Measurements from ENCODE around the gene ADISSP. TPM values are rescaled to one million over a fixed set of nuclear protein-coding genes. Genes with fewer than 3 reads are reported as not detected.
A peak's percentile ranks its signal among the peaks of the same experiment; 100 is the strongest.

ADISSP gene
- total and polyA plus RNA-seq, 9 of the 15 experiments (the other 6 are each of a cell fraction or from before 2014, with no cell fraction given) = 1.4 to 70.6 (median 23.4) TPM

DNA sequence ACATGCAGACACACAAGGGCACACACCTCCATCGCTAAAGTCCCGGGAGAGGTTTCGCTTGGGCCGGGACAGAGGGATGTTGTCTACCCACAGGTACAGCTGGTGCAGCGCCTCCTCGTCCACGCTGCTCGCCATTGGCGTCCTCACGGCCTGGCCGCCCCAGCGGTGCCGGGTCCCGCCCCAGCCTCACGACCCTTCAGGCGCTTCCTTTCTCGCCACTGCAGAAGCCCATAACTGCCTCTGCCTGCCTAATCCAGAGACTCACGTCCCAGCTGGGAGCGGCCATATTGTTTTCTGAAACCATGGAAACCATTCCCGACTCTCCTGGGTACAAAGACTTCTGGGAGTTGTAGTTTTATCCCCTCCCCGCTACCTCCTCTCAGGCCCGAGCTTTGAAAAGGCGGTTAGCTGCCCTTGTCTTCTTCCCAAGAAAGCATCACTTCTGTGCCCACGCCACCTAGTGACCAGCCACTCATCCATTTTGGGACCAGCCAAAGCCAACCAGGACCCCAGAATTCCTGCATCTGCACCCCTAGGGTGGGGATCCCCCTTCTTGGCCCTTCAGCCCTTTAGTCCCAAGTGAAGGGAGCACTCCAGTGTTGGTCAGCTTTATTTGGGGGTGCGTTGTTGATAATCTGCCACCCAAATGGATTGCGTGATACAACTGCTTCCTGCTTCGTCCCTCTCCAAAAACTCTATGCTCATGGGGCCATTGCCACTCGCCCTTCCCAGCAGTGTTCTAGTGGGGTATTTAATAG, 13.8 kb upstream of the ADISSP start, which contains the start of gene SPEF1 (continued):
- TF ChIP-seq, protein P1, sequence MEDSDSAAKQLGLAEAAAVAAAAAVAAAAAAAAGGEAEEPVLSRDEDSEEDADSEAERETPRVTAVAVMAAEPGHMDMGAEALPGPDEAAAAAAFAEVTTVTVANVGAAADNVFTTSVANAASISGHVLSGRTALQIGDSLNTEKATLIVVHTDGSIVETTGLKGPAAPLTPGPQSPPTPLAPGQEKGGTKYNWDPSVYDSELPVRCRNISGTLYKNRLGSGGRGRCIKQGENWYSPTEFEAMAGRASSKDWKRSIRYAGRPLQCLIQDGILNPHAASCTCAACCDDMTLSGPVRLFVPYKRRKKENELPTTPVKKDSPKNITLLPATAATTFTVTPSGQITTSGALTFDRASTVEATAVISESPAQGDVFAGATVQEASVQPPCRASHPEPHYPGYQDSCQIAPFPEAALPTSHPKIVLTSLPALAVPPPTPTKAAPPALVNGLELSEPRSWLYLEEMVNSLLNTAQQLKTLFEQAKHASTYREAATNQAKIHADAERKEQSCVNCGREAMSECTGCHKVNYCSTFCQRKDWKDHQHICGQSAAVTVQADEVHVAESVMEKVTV (CRISPR knock-in tag; IDR thresholded peaks at IDR 0.05) = no peak
- no peak for TF ChIP-seq MCM7 (IDR thresholded peaks at IDR 0.05)
- TF ChIP-seq GABPB2 (CRISPR knock-in tag; conservative IDR thresholded peaks at IDR 0.05) = no peak
- TF ChIP-seq KHSRP (IDR thresholded peaks at IDR 0.05) = no peak
- no peak for TF ChIP-seq CUX1 (CRISPR knock-in tag; IDR thresholded peaks at IDR 0.05)
- no peak for TF ChIP-seq ELK1 (CRISPR knock-in tag; IDR thresholded peaks at IDR 0.05)
- no peak for TF ChIP-seq ZNF282 (CRISPR knock-in tag; IDR thresholded peaks at IDR 0.05)
- no peak for TF ChIP-seq EP400 (IDR thresholded peaks at IDR 0.05)
- TF ChIP-seq PRMT5 (CRISPR knock-in tag; IDR thresholded peaks at IDR 0.05) = no peak
- TF ChIP-seq E2F3 (CRISPR knock-in tag; IDR thresholded peaks at IDR 0.05) = no peak; the same call in 1 of the 2 replicates
- TF ChIP-seq SRSF3 (IDR thresholded peaks at IDR 0.05; ENCODE audit: insufficient read depth, low read length) = no peak
- TF ChIP-seq ZC3H11A (IDR thresholded peaks at IDR 0.05; ENCODE audit: low read depth, low read length) = no peak
- TF ChIP-seq FOXA1 (IDR thresholded peaks at IDR 0.05; ENCODE audit: borderline replicate concordance) = no peak
- TF ChIP-seq, protein P2, sequence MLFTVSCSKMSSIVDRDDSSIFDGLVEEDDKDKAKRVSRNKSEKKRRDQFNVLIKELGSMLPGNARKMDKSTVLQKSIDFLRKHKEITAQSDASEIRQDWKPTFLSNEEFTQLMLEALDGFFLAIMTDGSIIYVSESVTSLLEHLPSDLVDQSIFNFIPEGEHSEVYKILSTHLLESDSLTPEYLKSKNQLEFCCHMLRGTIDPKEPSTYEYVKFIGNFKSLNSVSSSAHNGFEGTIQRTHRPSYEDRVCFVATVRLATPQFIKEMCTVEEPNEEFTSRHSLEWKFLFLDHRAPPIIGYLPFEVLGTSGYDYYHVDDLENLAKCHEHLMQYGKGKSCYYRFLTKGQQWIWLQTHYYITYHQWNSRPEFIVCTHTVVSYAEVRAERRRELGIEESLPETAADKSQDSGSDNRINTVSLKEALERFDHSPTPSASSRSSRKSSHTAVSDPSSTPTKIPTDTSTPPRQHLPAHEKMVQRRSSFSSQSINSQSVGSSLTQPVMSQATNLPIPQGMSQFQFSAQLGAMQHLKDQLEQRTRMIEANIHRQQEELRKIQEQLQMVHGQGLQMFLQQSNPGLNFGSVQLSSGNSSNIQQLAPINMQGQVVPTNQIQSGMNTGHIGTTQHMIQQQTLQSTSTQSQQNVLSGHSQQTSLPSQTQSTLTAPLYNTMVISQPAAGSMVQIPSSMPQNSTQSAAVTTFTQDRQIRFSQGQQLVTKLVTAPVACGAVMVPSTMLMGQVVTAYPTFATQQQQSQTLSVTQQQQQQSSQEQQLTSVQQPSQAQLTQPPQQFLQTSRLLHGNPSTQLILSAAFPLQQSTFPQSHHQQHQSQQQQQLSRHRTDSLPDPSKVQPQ (CRISPR knock-in tag; IDR thresholded peaks at IDR 0.05; ENCODE audit: borderline replicate concordance) = no peak
- TF ChIP-seq RBM25 (IDR thresholded peaks at IDR 0.05; ENCODE audit: low read depth, low read length, severe bottlenecking) = no peak
- peak; percentile 88 to 99 (median 93) for TF ChIP-seq YY1 (IDR thresholded peaks at IDR 0.05; ENCODE audit: borderline replicate concordance in 1 of 3, control insufficient read depth in 1 of 3, extremely low read depth in 1 of 3, insufficient read depth in 3 of 3, insufficient read length in 1 of 3, insufficient replicate concordance in 2 of 3, low read depth in 1 of 3, low read length in 2 of 3)
- no peak for TF ChIP-seq KDM1A (IDR thresholded peaks at IDR 0.05)

All from K562 (cell line).